HEK293 (cell line): Measurements from ENCODE around the gene OR2T12.
"Not testable (repeated sequence)": the region's sequence is repeated elsewhere in the genome, so short reads cannot be mapped to it uniquely, and the experiment has no call there.

Experiments used
- CTCF ChIA-PET: fragments of 350-600 bp; formaldehyde crosslinking; extraction: SDS; loops from one replicate; lab custom pipeline; 2021; ENCODE audit warnings: antibody characterized with exemption; lab: Yijun Ruan, JAX
- POLR2A ChIA-PET: fragments of 300-600 bp; formaldehyde crosslinking; extraction: SDS; loops from one replicate; lab custom pipeline; 2020; ENCODE audit warnings: antibody characterized with exemption, inconsistent platforms; lab: Yijun Ruan, JAX
- H3K27ac ChIP-seq: fragments of 200-500 bp; sonication (Bioruptor generic); 2 replicates; pipeline ENCODE4 v1.5.1; 2014; ENCODE audit warnings: low read depth, low read length, control low read depth, inconsistent platforms; ENCODE audit errors: extremely low read depth
- H3K36me3 ChIP-seq, 2 experiments: fragments of 200-500 bp in 1 of 2; sonication (Bioruptor generic) in 1 of 2; 1 replicate in 1 of 2; 2 replicates in 1 of 2; pipeline ENCODE4 v1.5.1; 2014 to 2017; ENCODE audit warnings: inconsistent platforms in 2 of 2, low read length in 2 of 2; ENCODE audit not compliant: control insufficient read depth in 2 of 2, insufficient read depth in 1 of 2
- H3K4me1 ChIP-seq: fragments of 200-500 bp; sonication (Bioruptor generic); 2 replicates; pipeline ENCODE4 v1.5.1; 2014; ENCODE audit warnings: mild to moderate bottlenecking, low read length, inconsistent platforms; ENCODE audit not compliant: control insufficient read depth, insufficient read depth
- H3K4me3 ChIP-seq: 2 replicates; pipeline ENCODE4 v1.5.1; 2011; ENCODE audit warnings: low read depth, mild to moderate bottlenecking, control low read depth, low read length, moderate library complexity
- H3K9me3 ChIP-seq: fragments of 200-500 bp; sonication (Bioruptor generic); 2 replicates; pipeline ENCODE4 v1.5.1; 2014; ENCODE audit warnings: low read depth, low read length, inconsistent platforms; ENCODE audit not compliant: control insufficient read depth, insufficient read depth
- GLI4 ChIP-seq: fragments of 450-650 bp; formaldehyde crosslinking; IDR thresholded peaks from 2 replicates; pipeline ENCODE4 v1.5.1; 2016; ENCODE audit warnings: missing biosample characterization, missing genetic modification characterization
- GLIS1 ChIP-seq: fragments of 450-650 bp; formaldehyde crosslinking; IDR thresholded peaks from 2 replicates; pipeline ENCODE4 v1.5.1; 2016; ENCODE audit warnings: missing biosample characterization, missing genetic modification characterization
- GLIS2 ChIP-seq: fragments of 450-650 bp; formaldehyde crosslinking; IDR thresholded peaks from 2 replicates; pipeline ENCODE4 v1.5.1; 2016; ENCODE audit warnings: missing biosample characterization, missing genetic modification characterization
- KLF8 ChIP-seq: fragments of 450-650 bp; formaldehyde crosslinking; IDR thresholded peaks from 2 replicates; pipeline ENCODE4 v1.5.1; 2016; ENCODE audit warnings: missing biosample characterization, missing genetic modification characterization
- REST ChIP-seq: fragments of 450-650 bp; formaldehyde crosslinking; IDR thresholded peaks from 2 replicates; pipeline ENCODE4 v1.5.1; 2016; ENCODE audit warnings: missing biosample characterization, missing genetic modification characterization
- SALL2 ChIP-seq: fragments of 450-650 bp; formaldehyde crosslinking; IDR thresholded peaks from 2 replicates; pipeline ENCODE4 v1.5.0; 2017; ENCODE audit warnings: missing biosample characterization, mild to moderate bottlenecking, missing genetic modification characterization, borderline replicate concordance
- WT1 ChIP-seq: fragments of 450-650 bp; formaldehyde crosslinking; IDR thresholded peaks from 2 replicates; pipeline ENCODE4 v1.5.1; 2016; ENCODE audit warnings: missing biosample characterization, missing genetic modification characterization
- ZNF16 ChIP-seq: fragments of 450-650 bp; formaldehyde crosslinking; IDR thresholded peaks from 2 replicates; pipeline ENCODE4 v1.5.1; 2016; ENCODE audit warnings: low read depth, missing biosample characterization, missing genetic modification characterization
- ZNF266 ChIP-seq: fragments of 450-650 bp; formaldehyde crosslinking; IDR thresholded peaks from 2 replicates; pipeline ENCODE4 v1.5.1; 2016; ENCODE audit warnings: missing biosample characterization, missing genetic modification characterization, low read depth
- ZNF362 ChIP-seq: fragments of 450-650 bp; formaldehyde crosslinking; IDR thresholded peaks from 2 replicates; pipeline ENCODE4 v1.5.1; 2016; ENCODE audit warnings: missing biosample characterization, missing genetic modification characterization
- ZNF555 ChIP-seq: fragments of 450-650 bp; formaldehyde crosslinking; conservative IDR thresholded peaks from 2 replicates; pipeline ENCODE4 v1.5.1; 2017; ENCODE audit warnings: missing biosample characterization, mild to moderate bottlenecking, missing genetic modification characterization, inconsistent platforms
- ZNF585B ChIP-seq: fragments of 450-650 bp; formaldehyde crosslinking; IDR thresholded peaks from 2 replicates; pipeline ENCODE4 v1.5.1; 2016; ENCODE audit warnings: missing biosample characterization, missing genetic modification characterization
- ZNF624 ChIP-seq: fragments of 450-650 bp; formaldehyde crosslinking; IDR thresholded peaks from 2 replicates; pipeline ENCODE4 v1.5.1; 2017; ENCODE audit warnings: missing biosample characterization, missing genetic modification characterization
- ZNF664 ChIP-seq: fragments of 450-650 bp; formaldehyde crosslinking; IDR thresholded peaks from 2 replicates; pipeline ENCODE4 v1.5.1; 2016; ENCODE audit warnings: missing biosample characterization, missing genetic modification characterization
- ZNF76 ChIP-seq: fragments of 450-650 bp; formaldehyde crosslinking; IDR thresholded peaks from 2 replicates; pipeline ENCODE4; 2016; ENCODE audit warnings: low read depth, missing biosample characterization, missing genetic modification characterization, borderline replicate concordance
- ZSCAN5A ChIP-seq: fragments of 450-650 bp; formaldehyde crosslinking; IDR thresholded peaks from 2 replicates; pipeline ENCODE4 v1.5.1; 2016; ENCODE audit warnings: missing biosample characterization, missing genetic modification characterization

Gene OR2T12

GRCh38 chr1:248277876-248278275 is 25.3 kb downstream of the OR2T12 start, which contains the start of gene OR2T33:
OR2T33 (minus strand) TSS chr1:248277976; CDS start chr1:248273814, 4,162 bp downstream.
- CTCF ChIA-PET = no interaction called here
- Histone ChIP-seq H3K9me3 (no peaks in the 10 kb centered on the region), H3K27ac (no peak within 1 kb of the TSS)

GRCh38 chr1:248273225-248273624 is 30.0 kb downstream of the OR2T12 start:
- CTCF ChIA-PET, H3K36me3 ChIP-seq, H3K27ac ChIP-seq, H3K4me3 ChIP-seq, H3K4me1 ChIP-seq, H3K9me3 ChIP-seq, POLR2A ChIA-PET: not testable (repeated sequence)

More at GRCh38 chr1:248277876-248278275, 25.3 kb downstream of the OR2T12 start, which contains the start of gene OR2T33:
- TF ChIP-seq GLIS1 (tag by site-specific recombination) = no peak
- TF ChIP-seq ZNF16 (tag by site-specific recombination) = no peak
- no peak for TF ChIP-seq ZNF362
- TF ChIP-seq, all 188 proteins: peak for 0
- Histone ChIP-seq H3K36me3 (no peaks in the 10 kb centered on the region), H3K4me3 (no peak within 1 kb of the TSS), H3K4me1 (no peaks in the 10 kb centered on the region)
- POLR2A ChIA-PET = no interaction called here

- Histone ChIP-seq H3K9me3 (no peaks in the 10 kb centered on the region), H3K27ac (no peak overlapping the region), H3K4me3 (no peak overlapping the region), H3K36me3 (no peaks in the 10 kb centered on the region), H3K4me1 (no peaks in the 10 kb centered on the region)
- POLR2A ChIA-PET = no interaction called here
- CTCF ChIA-PET = no interaction called here
- no peak for TF ChIP-seq ZNF664 (tag by site-specific recombination)
- TF ChIP-seq ZNF266 (tag by site-specific recombination) = no peak
- no peak for TF ChIP-seq ZNF555
- no peak for TF ChIP-seq ZNF76
- no peak for TF ChIP-seq SALL2 (tag by site-specific recombination)
- TF ChIP-seq GLI4 (tag by site-specific recombination) = no peak
- no peak for TF ChIP-seq KLF8 (tag by site-specific recombination)
- no peak for TF ChIP-seq ZNF624 (tag by site-specific recombination)
- no peak for TF ChIP-seq REST
- TF ChIP-seq WT1 (tag by site-specific recombination) = no peak
- TF ChIP-seq GLIS2 = no peak
- TF ChIP-seq ZSCAN5A (tag by site-specific recombination) = no peak
- no peak for TF ChIP-seq ZNF585B (tag by site-specific recombination)
- TF ChIP-seq, all 188 proteins: peak for 0
Measured at GRCh38 chr1:248268178-248268577, 35.0 kb downstream of the OR2T12 start.

- POLR2A ChIA-PET, H3K36me3 ChIP-seq, H3K4me3 ChIP-seq, H3K4me1 ChIP-seq, H3K9me3 ChIP-seq, H3K27ac ChIP-seq, CTCF ChIA-PET: not testable (repeated sequence)
Measured at GRCh38 chr1:248259309-248259708, 43.9 kb downstream of the OR2T12 start.
